Activated CD8-positive, alpha-beta memory T cell treated with anti-CD3 and anti-CD28 coated beads for 48 hours (primary cell): ENCODE data around the gene DAO.
A peak's percentile ranks its signal among the peaks of the same experiment; 100 is the strongest.

Experiments
- DNase-seq, 3 experiments: peaks; one replicate each; pipeline ENCODE4 v3.0.0-alpha.2; 2020; ENCODE audit warnings: low read depth in 2 of 3, low spot score in 2 of 3

The DAO gene

DNA sequence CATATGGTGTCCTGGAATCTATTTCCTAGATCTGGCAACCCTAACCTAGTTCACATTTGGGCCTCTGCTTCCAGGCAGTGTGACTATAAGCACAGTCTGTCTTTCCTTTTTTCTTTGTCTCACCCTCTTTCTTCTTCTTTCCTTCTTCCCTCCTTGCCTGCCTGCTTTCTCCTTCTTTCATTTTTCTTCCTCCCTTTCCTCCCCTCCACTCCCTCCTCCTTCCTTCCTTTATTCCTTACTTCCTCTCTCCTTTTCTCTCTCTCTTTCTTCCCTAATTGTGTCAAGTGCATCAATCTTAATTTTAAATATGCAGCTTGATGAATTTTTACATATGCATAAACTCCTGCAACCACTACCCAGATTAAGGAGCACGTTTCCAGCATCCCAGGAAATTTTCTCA lies 4.6 kb upstream of the DAO start:
- no peak for DNase-seq

DNA sequence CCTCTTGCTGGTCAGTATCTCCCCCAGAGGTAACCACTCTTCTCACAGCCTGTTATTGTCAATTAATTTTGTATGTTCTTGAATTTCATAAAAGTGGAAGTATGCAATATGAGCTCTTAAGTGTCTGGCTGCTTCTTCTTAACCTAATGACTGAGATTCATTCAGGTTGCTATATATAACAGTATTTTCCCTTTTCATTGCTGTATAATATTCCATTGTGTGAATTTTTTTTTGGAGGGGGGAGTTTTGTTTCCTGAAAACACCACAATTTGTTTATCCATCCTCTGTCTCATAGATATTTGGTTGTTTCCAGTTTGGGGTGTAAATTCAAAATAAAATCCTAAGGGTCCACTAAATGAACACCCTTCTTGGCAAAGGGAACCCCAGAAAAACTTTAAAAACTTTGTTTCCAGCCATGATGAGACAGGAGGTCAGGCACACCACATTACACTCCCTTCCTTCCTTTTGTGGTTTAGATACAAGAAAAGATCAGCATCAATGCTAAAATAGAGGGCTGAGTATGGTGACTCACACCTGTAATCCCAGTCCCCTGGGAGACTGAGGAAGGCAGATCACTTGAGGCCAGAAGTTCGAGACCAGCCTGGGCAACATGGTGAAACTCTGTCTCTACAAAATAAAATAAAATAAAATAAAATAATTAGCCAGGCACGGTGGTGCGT lies 4.1 kb upstream of the DAO start:
- no peak for DNase-seq

DNA sequence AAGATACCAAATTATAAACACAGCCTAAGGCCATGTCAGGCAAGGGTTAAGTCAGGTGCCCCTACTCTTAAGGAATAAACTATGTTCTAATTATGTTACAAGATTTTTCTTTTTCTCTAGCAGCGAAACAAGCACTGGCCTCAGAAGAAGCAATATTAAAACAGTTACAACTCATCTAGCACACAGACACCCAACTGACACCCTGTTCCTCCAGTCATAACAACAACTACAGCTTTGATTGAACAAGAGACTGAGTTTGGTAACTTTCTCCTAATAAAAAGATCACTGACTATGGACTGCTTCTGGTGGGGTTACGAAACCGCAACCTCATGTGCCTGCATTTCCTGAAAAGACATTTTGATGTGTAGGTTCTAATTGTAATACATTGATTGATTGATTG lies 3.3 kb upstream of the DAO start:
- no peak for DNase-seq

DNA sequence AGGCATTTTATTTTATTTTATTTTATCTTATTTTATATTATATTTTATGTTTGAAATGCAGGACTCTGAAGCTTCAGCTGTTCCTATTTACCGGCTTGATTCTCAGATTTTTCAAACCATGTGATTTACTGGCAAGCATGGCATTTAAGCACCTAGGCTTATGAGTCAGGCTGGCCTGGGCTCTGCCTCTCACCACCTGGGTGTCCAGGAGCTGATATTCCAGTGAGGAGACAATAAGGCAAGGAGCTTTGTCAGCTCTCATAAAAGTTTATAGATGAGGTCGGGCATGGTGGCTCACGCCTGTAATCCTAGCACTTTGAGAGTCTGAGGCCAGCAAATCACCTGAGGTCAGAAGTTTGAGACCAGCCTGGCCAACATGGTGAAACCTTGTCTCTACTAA lies 2.1 kb downstream of the DAO start:
- no peak for DNase-seq

DNA sequence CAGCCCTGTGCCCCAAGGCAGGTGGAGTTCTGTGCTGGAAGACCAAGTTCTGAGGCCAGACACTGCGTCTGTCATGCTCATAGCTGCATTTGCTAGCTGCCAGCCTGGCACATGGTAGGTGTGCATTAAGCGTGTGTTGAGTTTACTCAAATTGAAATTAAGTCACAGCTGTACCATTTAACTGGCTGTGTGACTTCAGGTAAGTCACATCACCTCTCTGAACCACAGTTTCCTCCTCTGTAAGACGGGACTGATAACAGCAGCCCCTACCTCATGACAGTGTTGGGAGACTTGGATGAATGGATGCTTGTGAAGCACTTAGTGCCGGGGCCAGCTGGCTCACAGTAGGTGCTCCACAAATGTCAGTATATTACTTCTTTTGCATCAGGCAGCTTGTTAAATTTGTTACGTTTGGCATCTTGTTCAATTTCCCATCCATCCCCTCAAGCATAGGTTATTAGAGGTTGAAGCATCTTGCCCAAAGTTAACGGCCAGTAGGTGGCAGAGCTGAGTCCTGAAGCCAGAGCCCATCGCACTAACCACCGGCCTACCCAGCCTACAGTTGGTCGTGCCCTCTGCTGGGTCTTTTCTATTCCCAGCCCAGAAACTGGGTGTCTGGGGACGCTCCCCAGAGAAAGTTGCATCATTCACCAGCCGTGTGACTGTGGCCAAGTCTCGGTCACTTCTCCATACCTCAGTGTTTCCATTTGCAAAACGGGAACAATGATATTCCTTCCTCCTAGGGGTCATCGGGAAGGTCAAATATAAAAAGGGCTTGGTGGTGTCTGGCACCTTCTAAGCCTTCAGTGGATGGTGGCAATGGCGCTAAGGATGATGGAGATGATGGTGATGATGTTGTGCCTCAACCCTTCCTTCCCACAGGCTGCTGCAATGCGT lies 4.5 kb downstream of the DAO start:
- peak; percentile 20 to 49 (median 25) for DNase-seq

DNA sequence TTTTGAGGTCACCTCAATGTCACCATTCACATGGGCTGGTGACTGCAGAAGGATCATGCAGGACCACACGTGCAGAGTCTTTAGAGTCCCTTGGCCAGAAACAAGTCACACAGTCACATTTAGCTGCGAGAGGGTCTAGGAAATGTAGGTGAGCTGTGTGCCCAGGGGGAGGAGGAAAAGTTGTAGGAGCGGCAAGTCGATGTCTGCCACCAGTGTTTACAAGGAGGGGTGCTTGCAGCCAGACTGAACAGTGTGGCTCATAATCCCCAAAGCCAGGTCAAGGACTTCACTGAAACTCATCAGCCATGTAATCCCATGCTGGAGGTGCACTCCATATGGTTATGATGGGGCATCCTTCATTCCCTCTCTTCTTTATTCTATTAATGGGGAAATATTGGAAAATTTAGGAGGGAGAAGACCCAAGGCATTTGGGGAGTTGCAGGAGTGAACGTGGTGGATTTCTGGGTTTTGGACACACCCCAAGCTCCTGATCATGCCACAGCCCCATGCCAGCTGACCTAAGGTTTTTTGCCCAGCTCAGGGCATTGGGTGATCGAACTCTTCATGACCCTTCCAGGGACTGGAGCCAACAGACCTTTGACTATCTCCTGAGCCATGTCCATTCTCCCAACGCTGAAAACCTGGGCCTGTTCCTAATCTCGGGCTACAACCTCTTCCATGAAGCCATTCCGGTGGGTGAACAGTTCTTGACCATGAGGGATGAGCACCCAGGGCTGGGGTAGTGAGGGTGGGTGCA lies 7.2 kb downstream of the DAO start:
- no peak for DNase-seq

DNA sequence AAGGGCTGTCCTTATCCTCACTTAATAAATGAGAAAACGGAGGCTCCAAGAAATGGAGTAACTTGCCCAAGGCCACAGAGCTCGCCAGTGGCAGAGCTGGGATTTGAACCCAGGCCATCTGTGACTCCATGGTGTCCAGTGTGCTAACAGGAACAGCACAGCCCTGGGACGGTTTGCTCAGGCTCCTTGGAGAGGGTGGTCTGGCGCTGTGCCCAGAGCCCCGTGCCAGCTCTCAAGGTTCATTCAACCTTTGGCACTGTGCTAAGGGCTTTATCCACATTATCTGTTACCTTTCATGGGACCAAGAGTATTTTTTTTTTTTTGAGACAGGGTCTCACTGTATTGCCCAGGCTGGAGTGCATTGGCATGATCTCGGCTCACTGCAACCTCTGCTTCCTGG lies 8.1 kb downstream of the DAO start:
- no peak for DNase-seq

DNA sequence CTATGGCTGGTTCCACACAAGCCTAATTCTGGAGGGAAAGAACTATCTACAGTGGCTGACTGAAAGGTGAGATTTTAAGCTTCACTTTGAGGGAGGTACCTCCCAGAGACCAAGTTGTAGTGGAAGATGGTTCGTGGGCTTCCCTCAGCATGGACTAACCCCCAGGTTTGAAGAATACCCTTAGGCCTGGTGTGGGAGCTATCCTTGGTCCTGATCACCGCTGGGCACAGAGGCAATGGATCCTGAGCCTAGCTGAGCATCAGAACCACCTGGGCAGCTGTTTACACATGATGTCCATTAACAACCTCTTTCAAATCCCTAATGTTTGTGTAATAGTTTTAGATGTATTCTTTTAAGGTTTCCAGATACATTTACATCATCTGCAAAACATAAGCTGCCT lies 10.3 kb downstream of the DAO start:
- DNase-seq, result no peak

DNA sequence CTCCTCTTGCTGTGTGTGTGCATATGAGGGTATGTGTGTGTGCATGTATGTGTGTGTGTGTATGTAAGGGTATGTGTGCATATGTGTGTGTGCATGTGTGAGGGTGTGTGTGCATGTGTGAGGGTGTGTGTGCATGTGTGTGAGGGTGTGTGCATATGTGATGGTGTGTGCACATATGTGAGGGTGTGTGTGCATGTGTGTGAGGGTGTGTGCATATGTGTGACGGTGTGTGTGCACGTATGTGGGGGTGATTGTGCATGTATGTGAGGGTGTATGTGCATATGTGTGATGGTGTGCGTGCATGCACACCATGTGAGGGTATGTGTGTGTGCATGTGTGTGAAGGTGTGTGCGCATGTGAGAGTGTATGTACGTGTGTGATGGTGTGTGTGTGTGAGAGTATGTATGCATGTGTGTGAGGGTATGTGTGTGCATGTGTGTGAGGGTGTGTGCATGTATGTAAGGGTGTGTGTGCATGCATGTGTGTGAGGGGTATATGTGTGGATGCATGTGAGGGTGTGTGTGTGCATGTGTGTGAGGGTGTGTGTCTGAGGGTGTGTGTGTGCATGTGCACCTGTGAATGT lies 15.4 kb downstream of the DAO start:
- no peak for DNase-seq

DNA sequence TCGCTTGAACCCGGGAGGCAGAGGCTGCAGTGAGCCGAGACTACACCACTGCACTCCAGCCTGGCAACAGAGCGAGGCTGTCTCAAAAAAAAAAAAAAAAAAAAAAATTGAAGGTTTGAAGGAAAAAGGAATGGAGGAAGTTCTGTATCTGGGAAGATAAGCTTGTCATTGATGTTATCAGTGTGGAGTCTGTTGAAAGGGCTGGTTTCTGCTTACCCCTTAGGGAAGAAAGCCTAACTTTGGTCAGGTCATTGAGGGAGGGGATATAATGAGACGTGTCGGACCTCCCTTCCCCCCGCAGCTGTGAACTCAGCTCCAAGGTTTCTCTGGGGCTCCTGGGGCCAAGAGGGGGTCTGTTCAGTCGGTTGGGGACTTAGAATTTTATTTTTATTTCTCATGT lies 16.4 kb downstream of the DAO start:
- no peak for DNase-seq

DNA sequence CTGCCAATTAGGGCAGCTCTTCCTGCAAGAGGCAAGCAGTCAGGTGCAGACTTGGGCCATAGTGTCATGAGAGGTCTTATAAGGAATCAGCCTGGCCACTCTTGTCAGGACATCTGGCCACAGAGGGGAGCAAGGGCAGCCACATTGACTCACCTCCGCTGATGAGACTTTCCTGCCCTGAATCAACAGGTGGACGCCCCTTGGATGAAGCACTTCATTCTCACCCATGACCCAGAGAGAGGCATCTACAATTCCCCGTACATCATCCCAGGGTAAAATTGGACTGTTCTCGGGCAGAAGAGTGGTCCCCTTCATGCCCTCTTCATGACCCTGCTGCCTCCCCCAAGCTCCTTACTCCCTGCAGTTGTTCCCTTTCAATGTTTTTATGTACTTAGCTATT lies 16.9 kb downstream of the DAO start:
- DNase-seq, result no peak

DNA sequence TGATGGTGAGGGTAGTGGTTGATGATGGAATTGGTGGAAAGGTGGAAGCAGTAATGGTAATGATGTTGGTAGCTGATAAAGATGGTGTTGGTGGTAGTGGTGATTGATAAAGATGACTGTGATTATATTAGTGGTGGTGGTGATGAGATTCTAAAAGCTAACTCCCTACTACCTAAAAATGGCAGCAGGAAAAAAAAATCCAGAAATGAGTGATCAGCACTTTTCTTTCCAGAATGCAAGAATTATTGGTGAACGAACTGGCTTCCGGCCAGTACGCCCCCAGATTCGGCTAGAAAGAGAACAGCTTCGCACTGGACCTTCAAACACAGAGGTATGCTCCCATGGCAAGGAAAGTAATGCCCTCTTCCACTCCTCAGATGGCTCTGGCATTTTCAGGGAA lies 19.3 kb downstream of the DAO start:
- DNase-seq, result no peak

DNA sequence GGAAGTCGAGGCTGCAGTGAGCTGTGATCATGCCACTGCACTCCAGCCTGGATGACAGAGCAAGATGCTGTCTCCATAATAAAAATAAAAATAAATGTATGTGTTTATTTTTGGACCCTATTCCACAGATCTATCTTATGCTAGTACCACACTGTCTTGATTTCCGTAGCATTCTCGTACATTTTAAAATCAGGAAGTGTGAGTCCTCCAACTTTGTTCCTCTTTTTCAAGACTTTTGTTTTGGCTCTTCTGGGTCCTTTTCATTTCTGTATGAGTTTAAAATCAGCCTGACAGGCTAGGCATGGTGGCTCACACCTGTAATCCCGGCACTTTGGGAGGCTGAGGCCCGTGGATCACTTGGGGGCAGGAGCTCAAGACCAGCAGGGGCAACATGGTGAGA lies 25.8 kb downstream of the DAO start:
- DNase-seq, result no peak

DNA sequence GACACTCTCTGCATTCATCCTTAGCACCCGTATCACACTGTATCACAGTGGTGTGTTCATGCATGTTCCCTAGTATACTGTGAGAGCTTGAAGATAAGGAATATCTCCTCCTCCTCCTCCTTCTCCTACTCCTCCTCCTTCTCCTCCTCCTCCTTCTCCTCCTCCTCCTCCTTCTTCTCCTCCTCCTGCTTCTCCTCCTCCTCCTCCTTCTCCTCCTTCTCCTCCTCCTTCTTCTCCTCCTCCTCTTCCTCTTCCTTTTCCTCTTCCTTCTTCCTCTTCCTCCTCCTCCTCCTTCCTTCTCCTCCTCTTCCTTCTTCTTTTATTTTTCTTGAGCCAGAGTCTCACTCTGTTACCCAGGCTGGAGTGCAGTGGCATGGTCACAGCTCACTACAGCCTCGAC lies 27.1 kb downstream of the DAO start:
- DNase-seq, result no peak

DNA sequence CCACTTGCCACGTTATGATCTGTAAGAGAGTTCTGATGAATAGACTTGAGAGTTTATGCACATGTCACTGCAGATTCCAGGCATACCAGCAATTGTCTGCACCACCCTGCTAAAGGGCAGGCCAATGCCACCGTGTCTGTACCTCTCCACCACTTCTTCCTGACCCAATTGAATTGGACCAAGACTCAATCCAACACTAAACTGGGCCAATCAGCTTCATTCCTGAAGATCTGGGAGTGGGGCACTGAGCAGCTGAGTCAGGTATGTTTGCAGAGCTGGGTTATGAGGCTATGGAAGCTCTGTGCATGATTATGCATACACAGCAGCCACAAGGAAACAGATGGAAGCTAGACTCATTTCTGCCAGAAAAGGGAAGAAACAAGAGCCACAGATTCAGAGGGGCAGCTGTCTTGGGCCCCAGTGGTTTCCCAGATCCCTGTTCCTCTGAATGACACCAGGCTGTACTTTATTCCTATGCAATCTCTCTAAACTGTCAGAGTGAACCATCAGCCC lies 28.0 kb downstream of the DAO start:
- no peak for DNase-seq

DNA sequence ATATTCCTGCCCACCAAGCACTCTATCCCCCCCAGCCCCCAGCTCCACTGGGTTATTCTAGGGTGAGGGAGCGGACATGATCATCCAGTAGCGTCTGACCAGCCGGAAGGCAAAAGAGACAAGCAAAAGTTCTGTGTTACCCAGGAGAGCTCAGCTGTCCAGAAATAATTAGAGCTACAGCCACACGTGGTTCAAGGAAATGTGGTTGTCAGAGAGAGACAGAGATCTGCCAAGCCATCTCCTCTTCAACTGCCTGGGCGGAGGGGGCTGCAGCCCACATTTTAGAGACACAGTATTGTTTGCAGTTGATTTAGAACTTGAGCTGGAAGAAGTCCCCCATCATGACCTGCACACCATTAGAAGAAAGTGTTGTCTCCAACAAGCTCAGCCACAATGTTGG lies 30.4 kb downstream of the DAO start:
- DNase-seq, result no peak

DNA sequence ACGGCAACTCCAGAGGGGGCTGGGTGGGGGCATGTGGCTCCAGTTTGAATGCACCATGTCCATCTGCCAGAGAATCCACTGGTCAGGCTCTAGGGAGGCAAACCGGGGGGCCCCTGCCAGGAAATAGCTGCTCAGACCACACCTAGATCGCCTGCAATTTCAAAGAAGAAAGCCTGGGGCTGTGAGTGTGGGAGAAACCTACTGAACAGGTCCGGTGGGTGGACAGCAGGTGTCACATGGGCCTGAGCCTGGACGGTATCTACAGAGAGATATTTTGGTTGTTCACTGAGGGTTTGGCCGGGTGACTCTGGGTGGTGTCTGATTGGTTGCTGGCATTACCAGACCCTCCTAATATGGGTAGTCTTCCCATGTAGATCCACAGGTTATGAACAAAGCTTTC lies 32.0 kb downstream of the DAO start:
- no peak for DNase-seq

DNA sequence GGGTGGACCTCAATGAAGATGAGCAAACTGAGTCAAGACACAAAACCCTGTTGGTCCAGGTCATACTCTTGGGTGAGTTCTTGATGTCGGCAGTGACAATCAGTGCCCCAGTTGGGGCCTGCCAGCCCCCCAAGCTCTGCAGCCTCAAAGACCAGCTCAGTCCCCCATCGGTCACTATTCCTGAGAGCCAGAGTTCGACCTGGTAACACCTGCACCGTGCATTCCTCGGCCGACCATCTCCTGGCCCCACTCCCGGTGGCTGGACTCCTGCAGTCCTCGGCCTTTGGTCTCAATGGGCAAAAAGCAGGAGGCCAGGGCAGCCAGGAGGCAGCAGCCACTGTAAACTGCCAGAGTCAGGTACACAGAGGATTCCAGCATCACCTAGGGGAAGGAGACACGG lies 32.5 kb downstream of the DAO start:
- no peak for DNase-seq

DNA sequence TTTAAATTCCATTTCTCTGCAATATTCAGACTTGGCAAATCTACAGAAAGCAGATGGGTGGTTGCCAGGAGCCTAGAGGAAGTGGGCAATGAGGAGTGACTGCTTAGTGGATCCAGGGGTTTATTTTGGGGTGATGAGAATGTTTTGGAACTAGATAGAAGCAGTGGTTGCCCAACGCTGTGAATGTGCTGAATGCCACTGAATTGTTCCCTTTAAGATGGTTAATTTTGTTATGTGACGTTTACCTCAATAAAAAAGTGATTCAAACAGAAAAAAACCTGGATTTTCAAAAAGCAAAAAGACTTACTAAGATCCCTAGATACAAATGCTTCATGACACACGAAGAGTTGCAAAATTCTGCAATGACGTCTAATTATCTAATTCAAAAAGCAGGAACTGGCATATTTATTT lies 34.2 kb downstream of the DAO start:
- DNase-seq, result no peak

DNA sequence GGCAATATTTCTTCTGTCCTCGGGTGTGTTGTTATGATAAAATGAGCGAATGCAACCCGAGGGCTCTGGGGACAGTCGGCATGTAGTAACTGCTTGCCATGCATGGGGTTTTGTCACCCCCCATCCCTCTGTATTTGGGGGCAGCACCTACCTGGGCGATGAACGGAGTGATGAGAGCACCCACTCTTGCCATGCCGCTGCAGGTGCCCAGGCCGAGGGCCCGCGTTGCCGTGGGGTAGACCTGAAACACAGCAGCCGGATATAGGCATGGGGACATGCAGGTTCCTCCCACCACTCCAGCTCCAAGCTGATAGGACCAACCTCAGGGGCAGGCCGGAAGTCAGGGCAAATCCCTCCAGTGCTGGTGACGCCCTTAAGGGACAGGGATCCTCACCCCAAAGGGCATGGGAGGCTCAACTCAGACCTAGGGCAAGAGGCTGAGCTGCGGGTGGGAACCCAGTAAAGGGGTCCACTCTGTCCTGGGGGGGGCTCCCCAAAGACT lies 35.8 kb downstream of the DAO start:
- DNase-seq, result no peak

DNA sequence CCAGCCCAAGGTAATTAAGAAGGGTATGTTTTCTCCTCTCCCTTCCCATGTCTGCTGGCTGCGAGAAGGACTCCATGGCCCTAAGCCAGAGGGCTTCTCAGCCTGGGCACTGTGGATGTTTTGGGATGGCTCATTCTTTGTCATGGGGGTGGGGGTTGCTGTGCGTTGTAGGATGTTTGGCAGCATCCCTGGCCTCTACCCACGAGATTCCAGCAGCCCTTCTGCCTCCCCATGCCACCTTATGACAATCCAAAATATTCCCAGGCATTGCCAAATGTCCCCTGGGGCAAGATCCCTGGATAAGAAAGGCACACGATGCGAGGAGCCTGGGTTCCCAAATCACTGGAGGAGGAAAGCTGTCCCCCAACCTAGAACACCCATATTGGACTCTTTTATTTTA lies 36.4 kb downstream of the DAO start:
- no peak for DNase-seq
